ENCODE results near the gene TOMM5.

TOMM5 gene

DNA sequence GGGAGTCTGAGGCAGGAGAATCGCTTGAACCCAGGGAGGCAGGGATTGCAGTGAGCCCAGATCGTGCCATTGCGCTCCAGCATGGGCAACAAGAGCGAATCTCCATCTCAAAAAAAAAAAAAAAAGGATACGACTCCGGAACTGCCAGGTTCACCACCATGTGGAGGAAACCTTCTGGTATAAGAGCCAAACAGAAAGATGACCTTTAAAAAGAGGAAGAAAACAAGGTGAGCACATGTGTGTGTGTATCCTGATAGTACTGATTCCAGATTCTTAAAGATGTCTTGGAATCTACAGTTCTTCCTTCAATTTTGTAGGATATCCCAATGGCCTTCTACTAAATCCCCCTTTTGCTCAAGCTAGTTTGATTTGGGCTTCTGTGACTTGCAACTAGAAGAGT lies 49.9 kb downstream of the TOMM5 start:
- TF ChIP-seq TAF1 (IDR thresholded peaks at IDR 0.05; ENCODE audit: borderline replicate concordance, insufficient read depth, low read length) (no peak), SIN3A (IDR thresholded peaks at IDR 0.05; ENCODE audit: borderline replicate concordance, insufficient read depth, low read length) (no peak), FOXP2 (optimal IDR thresholded peaks at IDR 0.05; ENCODE audit: borderline replicate concordance, extremely low read depth, extremely low read length, insufficient read depth) (no peak), POLR2AphosphoS5 (IDR thresholded peaks at IDR 0.05; ENCODE audit: low read depth, low read length) (no peak)
- TF ChIP-seq, protein P1, sequence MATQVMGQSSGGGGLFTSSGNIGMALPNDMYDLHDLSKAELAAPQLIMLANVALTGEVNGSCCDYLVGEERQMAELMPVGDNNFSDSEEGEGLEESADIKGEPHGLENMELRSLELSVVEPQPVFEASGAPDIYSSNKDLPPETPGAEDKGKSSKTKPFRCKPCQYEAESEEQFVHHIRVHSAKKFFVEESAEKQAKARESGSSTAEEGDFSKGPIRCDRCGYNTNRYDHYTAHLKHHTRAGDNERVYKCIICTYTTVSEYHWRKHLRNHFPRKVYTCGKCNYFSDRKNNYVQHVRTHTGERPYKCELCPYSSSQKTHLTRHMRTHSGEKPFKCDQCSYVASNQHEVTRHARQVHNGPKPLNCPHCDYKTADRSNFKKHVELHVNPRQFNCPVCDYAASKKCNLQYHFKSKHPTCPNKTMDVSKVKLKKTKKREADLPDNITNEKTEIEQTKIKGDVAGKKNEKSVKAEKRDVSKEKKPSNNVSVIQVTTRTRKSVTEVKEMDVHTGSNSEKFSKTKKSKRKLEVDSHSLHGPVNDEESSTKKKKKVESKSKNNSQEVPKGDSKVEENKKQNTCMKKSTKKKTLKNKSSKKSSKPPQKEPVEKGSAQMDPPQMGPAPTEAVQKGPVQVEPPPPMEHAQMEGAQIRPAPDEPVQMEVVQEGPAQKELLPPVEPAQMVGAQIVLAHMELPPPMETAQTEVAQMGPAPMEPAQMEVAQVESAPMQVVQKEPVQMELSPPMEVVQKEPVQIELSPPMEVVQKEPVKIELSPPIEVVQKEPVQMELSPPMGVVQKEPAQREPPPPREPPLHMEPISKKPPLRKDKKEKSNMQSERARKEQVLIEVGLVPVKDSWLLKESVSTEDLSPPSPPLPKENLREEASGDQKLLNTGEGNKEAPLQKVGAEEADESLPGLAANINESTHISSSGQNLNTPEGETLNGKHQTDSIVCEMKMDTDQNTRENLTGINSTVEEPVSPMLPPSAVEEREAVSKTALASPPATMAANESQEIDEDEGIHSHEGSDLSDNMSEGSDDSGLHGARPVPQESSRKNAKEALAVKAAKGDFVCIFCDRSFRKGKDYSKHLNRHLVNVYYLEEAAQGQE (IDR thresholded peaks at IDR 0.05; ENCODE audit: insufficient read depth in 1 of 2, low read depth in 2 of 2, low read length in 2 of 2) = no peak

DNA sequence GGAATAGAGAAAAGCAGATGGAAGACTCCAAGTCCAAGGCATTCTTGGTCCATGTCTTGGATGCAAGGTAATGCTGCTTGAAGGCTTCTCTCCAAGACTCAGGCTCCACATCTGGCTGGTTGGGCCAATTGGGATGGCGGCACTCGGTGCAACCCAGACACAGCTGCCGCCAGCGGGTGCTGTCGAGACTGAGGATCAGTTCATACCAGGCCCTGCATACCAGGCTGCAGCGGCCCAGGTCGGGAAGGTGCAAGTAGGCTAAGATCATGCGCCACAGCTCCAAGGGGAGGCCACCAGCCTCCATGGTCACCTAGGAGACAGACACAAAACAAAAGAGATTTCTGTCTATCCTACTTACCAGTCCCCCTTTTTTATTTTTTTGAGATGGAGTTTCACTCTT lies 50.9 kb downstream of the TOMM5 start:
- TF ChIP-seq POLR2AphosphoS5 (IDR thresholded peaks at IDR 0.05; ENCODE audit: low read depth, low read length) (no peak), TAF1 (IDR thresholded peaks at IDR 0.05; ENCODE audit: borderline replicate concordance, insufficient read depth, low read length) (no peak), SIN3A (IDR thresholded peaks at IDR 0.05; ENCODE audit: borderline replicate concordance, insufficient read depth, low read length) (no peak), FOXP2 (optimal IDR thresholded peaks at IDR 0.05; ENCODE audit: borderline replicate concordance, extremely low read depth, extremely low read length, insufficient read depth) (no peak)
- TF ChIP-seq, protein P1 (IDR thresholded peaks at IDR 0.05; ENCODE audit: insufficient read depth in 1 of 2, low read depth in 2 of 2, low read length in 2 of 2) = no peak

DNA sequence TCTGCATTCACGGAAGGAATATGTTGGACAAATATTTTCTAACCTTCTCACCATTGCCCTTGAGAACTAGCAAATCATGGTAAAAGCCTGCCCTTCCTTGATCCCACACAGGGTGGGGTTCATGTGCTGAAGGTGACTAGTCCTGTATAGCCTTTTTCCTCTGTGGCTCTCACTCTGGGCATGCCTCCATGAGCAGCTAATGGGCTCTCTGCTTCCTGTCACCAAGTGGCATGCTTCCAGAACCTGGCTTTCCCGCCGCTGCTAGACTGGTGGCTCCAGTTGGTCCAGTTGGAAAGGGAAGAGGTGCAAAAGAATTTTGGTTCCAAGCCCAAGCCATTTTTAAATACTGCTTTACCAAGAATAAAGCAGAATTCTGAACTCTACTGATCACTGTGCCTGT lies 51.8 kb downstream of the TOMM5 start:
- TF ChIP-seq POLR2AphosphoS5 (IDR thresholded peaks at IDR 0.05; ENCODE audit: low read depth, low read length) (no peak), FOXP2 (optimal IDR thresholded peaks at IDR 0.05; ENCODE audit: borderline replicate concordance, extremely low read depth, extremely low read length, insufficient read depth) (no peak), TAF1 (IDR thresholded peaks at IDR 0.05; ENCODE audit: borderline replicate concordance, insufficient read depth, low read length) (no peak), SIN3A (IDR thresholded peaks at IDR 0.05; ENCODE audit: borderline replicate concordance, insufficient read depth, low read length) (no peak)
- TF ChIP-seq, protein P1 (IDR thresholded peaks at IDR 0.05; ENCODE audit: insufficient read depth in 1 of 2, low read depth in 2 of 2, low read length in 2 of 2) = no peak

DNA sequence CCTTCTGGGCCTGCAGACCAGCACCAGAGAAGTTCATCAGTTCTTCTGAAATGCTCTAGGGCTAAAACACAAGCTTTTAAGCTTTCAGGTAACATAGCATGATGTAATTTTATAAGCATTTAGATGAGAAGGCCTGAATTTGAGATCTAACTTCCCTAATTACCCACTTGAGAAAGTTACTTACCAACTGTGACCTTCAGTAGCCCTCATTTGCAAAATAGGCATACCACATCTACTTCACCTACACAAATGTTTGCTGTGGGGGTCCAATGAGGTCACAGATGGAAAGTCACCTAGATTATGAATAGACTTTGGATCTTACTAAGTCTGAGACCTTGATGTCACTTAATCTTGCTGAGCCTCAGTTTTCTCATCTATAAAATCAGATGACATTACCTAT lies 52.8 kb downstream of the TOMM5 start:
- TF ChIP-seq POLR2AphosphoS5 (IDR thresholded peaks at IDR 0.05; ENCODE audit: low read depth, low read length) = no peak

All from PFSK-1 (cell line).